Activated naive CD4-positive, alpha-beta T cell treated with anti-CD3 and anti-CD28 coated beads, Interleukin-2, amount 10 ng/mL, durations not matched to agents 7 days and 5 days (primary cell): ENCODE measurements around the gene PRND.

Source experiments
- CTCF ChIA-PET: fragments of 350-600 bp; sonication (Branson Sonifier 250); formaldehyde crosslinking; loops from one replicate; lab custom pipeline; 2021; ENCODE audit warnings: antibody characterized with exemption; lab: Charles Lee
- DNase-seq: peaks from one replicate; pipeline ENCODE4 v3.0.0-alpha.2; 2020
- H3K27ac Mint-ChIP-seq: one replicate; pipeline ENCODE4 v1.8.0; 2021; ENCODE audit warnings: mild to moderate bottlenecking, moderate library complexity, mixed read lengths
- H3K27me3 Mint-ChIP-seq: one replicate; pipeline ENCODE4 v1.8.0; 2021; ENCODE audit warnings: mild to moderate bottlenecking, mixed read lengths
- H3K36me3 Mint-ChIP-seq: one replicate; pipeline ENCODE4 v1.8.0; 2021; ENCODE audit warnings: mixed read lengths
- H3K4me1 Mint-ChIP-seq: one replicate; pipeline ENCODE4 v1.8.0; 2021; ENCODE audit warnings: mixed read lengths
- H3K4me3 Mint-ChIP-seq: one replicate; pipeline ENCODE4 v1.8.0; 2021; ENCODE audit warnings: mild to moderate bottlenecking, moderate library complexity, mixed read lengths
- H3K9me3 Mint-ChIP-seq: one replicate; pipeline ENCODE4 v1.8.0; 2021; ENCODE audit warnings: mixed read lengths

The PRND gene, protein sequence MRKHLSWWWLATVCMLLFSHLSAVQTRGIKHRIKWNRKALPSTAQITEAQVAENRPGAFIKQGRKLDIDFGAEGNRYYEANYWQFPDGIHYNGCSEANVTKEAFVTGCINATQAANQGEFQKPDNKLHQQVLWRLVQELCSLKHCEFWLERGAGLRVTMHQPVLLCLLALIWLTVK

DNA sequence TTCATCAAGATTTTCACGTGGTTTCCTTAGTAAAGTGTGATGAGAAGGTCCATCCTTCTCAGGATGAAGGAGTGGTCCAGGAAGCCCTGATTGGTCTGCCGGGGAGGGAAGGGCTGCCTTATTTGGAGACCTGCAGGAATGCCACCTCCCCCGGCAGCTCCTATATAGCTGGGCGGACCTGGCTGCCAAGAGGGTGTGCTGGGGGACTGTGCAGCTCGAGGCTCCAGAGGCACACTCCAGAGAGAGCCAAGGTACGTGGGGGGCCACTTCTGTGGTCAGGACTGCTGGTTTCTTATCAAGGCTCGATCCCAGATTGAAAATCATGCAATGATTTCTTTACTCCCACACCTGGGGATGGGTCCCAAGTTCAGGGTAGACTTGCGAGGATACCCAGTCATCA is at the start of gene PRND:
Gene PRND, plus strand, starts transcription at position 191 of the 400 bp plus-strand sequence. CDS start 2,643 bp downstream, outside the sequence.
- H3K36me3 Mint-ChIP-seq, result no peaks in the 10 kb centered on the region
- no peak for DNase-seq
- H3K27me3 Mint-ChIP-seq, result peaks cover 12% of the 10 kb centered on the region
- CTCF ChIA-PET, result interaction anchor here (0.9 to 2.5 kb wide), 5 partner anchors 108 to 119 kb away, joined by 3 to 17 read pairs (median 9); no protein-coding TSS in a partner anchor
- H3K27ac Mint-ChIP-seq, result no peak within 1 kb of the TSS
- H3K4me3 Mint-ChIP-seq, result no peak within 1 kb of the TSS
- H3K4me1 Mint-ChIP-seq, result peaks cover 11% of the 10 kb centered on the region
- H3K9me3 Mint-ChIP-seq, result no peaks in the 10 kb centered on the region

DNA sequence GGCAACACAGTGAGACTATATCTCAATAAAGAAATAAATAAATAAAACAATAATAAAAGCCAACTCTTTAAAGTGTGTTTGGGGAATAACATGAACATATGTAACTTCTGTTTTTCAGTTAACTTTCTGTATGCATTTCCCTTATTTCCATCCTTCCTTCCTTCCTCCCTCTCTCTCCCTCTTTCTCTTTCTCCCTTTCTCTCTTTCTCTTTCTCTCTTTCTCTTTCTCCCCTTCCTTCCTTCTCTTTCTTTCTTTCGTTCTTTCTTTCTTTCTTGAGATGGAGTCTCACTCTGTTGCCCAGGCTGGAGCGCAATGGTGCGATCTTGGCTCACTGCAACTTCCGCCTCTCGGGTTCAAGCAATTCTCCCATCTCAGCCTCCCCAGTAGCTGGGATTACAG is 48.8 kb upstream of the PRND start:
- Mint-ChIP-seq H3K36me3 (no peaks in the 10 kb centered on the region), H3K27ac (no peak overlapping the region), H3K27me3 (peaks cover 54% of the 10 kb centered on the region), H3K4me3 (no peak overlapping the region), H3K4me1 (peaks cover 2% of the 10 kb centered on the region), H3K9me3 (no peaks in the 10 kb centered on the region)
- DNase-seq, result no peak
- CTCF ChIA-PET, result no interaction called here

DNA sequence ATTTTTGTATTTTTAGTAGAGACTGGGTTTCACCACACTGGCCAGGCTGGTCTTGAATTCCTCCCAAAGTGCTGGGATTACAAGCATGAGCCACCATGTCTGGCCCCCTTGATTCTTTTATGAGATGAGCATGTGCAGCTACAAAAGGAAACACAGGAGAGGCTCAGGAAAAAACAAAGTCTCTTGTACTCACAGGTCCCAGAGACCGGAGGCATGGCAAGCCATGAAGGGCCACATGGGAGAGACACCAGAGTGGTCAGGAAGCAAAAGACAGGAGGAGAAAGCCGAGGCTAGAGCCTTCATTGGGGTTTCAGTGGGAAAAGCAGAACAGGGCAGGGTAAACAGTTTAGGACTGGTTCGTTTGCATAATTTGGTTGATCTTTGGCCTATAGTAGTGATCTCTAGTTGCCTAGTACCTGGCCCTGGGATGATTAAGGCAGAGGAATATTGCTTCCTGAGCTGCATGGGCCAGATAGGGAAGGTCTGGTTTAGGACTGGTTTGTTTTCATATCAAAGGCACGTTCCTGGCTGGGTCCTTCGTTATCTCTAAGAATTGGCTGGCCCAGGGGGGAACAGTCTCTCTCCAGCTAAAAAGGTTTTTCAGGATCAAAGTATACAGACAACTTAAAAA is 48.2 kb upstream of the PRND start:
- H3K36me3 Mint-ChIP-seq, result no peaks in the 10 kb centered on the region
- H3K27me3 Mint-ChIP-seq, result peaks cover 53% of the 10 kb centered on the region
- no peak for DNase-seq
- H3K4me1 Mint-ChIP-seq, result no peaks in the 10 kb centered on the region
- no peak overlapping the region for H3K4me3 Mint-ChIP-seq
- CTCF ChIA-PET, result no interaction called here
- no peaks in the 10 kb centered on the region for H3K9me3 Mint-ChIP-seq
- no peak overlapping the region for H3K27ac Mint-ChIP-seq

DNA sequence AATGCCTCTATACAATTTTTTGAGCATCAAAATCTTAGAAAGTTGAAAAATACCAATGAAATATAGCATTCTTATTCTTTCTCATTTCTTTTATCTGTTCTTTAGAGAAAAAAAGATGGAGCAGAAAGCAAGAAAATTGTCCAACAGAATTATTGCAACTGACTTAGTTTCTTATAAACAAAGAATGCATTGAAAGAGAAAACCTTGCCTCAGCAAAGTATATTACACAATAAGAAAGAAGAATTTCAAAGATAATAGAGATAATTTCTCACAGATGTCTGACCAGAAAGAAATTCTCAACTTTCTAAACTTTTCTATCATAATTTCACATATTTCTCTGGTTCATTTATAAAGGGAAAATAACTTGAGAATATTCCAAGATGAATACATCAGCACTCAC is 47.0 kb upstream of the PRND start:
- Mint-ChIP-seq H3K9me3 (no peaks in the 10 kb centered on the region), H3K4me3 (no peak overlapping the region), H3K36me3 (no peaks in the 10 kb centered on the region), H3K27ac (no peak overlapping the region), H3K27me3 (peaks cover 62% of the 10 kb centered on the region), H3K4me1 (no peaks in the 10 kb centered on the region)
- DNase-seq, result no peak
- CTCF ChIA-PET, result no interaction called here

DNA sequence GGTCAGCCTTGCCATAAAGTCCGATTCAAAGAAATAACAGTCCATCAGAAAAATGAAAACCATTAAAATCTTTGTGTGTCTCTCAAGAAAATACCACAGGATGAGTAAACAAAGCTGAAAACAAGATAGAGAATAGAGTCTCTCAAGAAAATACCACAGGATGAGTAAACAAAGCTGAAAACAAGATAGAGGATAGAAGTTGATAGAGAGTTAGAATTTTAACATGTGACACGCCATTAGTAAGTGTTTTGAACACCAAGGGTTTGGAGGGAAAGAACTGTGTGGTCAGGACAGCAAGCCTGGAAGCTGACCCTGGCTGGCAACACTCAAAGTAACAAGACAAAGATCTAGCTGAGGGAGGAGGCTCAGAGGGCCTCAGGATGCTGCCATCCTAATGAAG is 43.9 kb upstream of the PRND start:
- Mint-ChIP-seq H3K9me3 (no peaks in the 10 kb centered on the region), H3K36me3 (no peaks in the 10 kb centered on the region), H3K27ac (no peak overlapping the region), H3K27me3 (peaks cover 57% of the 10 kb centered on the region), H3K4me3 (no peak overlapping the region), H3K4me1 (no peaks in the 10 kb centered on the region)
- no peak for DNase-seq
- CTCF ChIA-PET, result interaction anchor here (0.6 kb wide), 1 partner anchor 72 kb away, joined by 3 read pairs; no protein-coding TSS in a partner anchor

DNA sequence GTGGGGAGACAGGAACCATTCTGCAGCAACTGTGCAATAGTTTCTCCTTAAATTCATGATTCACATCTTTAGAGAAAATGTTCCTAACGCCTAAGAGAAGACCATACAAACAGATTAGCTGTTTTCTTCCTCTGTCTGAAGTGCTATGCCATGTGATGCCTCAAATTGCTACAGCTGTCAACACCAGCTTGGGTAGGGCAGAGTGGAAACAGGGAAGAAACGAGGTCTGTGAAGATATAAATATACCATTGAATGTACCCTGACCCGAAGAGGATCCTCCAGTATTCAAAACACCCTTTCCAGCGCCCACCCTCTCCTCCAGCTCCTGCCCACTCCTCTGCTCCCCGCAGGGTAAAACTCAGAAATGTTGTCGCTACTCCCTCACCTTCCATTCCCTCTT is 40.3 kb upstream of the PRND start:
- peaks cover 45% of the 10 kb centered on the region for H3K27me3 Mint-ChIP-seq
- peaks cover 31% of the 10 kb centered on the region for H3K4me1 Mint-ChIP-seq
- no peak overlapping the region for H3K4me3 Mint-ChIP-seq
- no peaks in the 10 kb centered on the region for H3K36me3 Mint-ChIP-seq
- H3K9me3 Mint-ChIP-seq, result no peaks in the 10 kb centered on the region
- no peak for DNase-seq
- no peak overlapping the region for H3K27ac Mint-ChIP-seq
- CTCF ChIA-PET, result no interaction called here

DNA sequence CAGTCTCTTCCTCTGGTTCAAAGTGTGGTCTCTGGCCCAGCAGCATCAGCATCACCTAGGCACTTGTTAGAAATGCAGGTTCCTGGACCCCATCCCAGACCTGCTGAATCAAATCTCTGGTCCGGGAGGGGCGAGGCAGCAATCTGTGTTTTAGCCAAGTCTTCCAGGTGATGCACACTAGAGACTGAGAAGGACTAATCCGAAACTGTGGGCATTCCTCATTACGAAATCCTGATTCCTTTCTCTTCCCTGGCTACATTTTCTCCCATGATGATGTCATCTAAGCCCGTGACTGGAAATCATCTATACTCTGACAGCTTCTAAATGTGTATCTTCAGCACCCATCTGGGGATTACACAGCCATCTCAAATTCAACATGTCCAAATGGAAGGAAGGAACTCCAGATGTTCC is 39.7 kb upstream of the PRND start:
- Mint-ChIP-seq H3K27ac (no peak overlapping the region), H3K9me3 (no peaks in the 10 kb centered on the region), H3K4me1 (peaks cover 31% of the 10 kb centered on the region), H3K36me3 (no peaks in the 10 kb centered on the region), H3K4me3 (no peak overlapping the region), H3K27me3 (peaks cover 39% of the 10 kb centered on the region)
- CTCF ChIA-PET, result no interaction called here
- DNase-seq, result no peak

DNA sequence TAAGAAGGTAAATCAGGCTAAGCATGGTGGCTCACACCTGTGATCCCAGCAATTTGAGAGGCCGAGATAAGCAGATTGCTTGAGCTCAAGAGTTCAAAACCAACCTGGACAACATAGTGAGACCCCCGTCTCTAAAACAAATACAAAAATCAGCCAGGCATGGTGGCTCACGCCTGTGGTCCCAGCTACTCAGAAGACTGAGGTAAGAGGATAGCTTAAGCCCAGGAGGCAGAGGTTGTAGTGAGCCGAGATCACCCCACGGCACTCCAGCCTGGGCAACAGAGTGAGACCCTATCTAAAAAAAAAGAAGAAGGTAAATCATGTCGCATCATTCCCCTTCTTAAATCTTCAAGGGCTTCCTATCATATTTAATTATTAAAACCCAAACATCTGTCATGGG is 39.0 kb upstream of the PRND start:
- H3K4me1 Mint-ChIP-seq, result peaks cover 37% of the 10 kb centered on the region
- no peaks in the 10 kb centered on the region for H3K36me3 Mint-ChIP-seq
- H3K27ac Mint-ChIP-seq, result no peak overlapping the region
- peaks cover 33% of the 10 kb centered on the region for H3K27me3 Mint-ChIP-seq
- DNase-seq, result no peak
- no peak overlapping the region for H3K4me3 Mint-ChIP-seq
- CTCF ChIA-PET, result no interaction called here
- H3K9me3 Mint-ChIP-seq, result no peaks in the 10 kb centered on the region

DNA sequence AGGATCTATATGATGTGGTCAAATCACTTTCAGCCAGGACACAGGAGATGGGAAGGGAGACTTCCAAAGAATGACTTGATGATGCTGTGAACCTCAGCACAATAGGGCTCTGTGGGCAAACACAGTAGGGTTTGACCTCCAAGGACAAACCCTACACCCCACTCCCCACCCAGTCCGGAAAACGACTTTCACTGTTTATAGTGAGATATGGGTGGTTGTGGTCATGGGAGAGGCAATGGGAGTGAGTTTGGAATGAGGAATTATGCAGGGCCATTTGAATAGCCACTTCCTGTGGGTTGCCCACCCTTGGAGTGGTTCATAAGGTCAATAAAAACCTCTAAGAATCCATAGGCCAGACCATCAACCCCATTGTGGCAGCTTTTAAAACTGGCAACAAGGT is 38.4 kb upstream of the PRND start:
- no peak overlapping the region for H3K4me3 Mint-ChIP-seq
- peak overlapping the region; percentile 87 for H3K27ac Mint-ChIP-seq
- H3K36me3 Mint-ChIP-seq, result peaks cover under 1% of the 10 kb centered on the region
- H3K9me3 Mint-ChIP-seq, result no peaks in the 10 kb centered on the region
- no peak for DNase-seq
- CTCF ChIA-PET, result no interaction called here
- peaks cover 29% of the 10 kb centered on the region for H3K27me3 Mint-ChIP-seq
- peaks cover 41% of the 10 kb centered on the region for H3K4me1 Mint-ChIP-seq

DNA sequence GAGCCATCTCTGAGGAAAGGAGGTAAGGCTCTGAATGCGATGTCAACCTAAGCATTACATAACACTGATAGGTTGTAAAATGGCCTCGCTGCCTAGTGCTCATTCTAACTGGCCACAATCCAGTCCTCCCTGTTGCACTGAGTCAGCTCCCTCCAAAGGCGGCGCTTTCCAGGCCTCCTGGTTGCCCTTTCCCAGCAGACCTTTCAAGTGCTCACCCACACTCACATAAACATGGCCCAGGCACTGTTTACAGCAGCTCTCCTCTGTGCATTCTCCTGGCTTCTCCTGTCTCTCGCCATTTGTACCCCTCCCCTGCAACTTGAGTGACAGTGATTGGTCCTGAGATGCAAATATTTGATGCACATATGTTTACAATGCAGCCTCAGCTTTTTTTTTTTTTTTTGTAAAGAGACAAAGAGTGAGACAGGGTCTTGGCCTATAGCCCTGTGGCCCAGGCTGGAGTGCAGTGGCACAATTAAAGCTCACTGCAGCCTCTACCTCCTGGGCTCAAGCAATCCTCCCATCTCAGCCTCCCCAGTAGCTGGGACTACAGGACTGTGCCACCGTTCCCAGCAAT is 36.8 kb upstream of the PRND start:
- no peak for DNase-seq
- peaks cover 18% of the 10 kb centered on the region for H3K27me3 Mint-ChIP-seq
- H3K4me1 Mint-ChIP-seq, result peaks cover 54% of the 10 kb centered on the region
- H3K36me3 Mint-ChIP-seq, result peaks cover 5% of the 10 kb centered on the region
- peak overlapping the region; percentile 79 for H3K4me3 Mint-ChIP-seq
- no peaks in the 10 kb centered on the region for H3K9me3 Mint-ChIP-seq
- H3K27ac Mint-ChIP-seq, result peak overlapping the region; percentile 95
- CTCF ChIA-PET, result interaction anchor here (0.6 to 1.1 kb wide), 2 partner anchors 23 to 395 kb away, joined by 3 to 4 read pairs; no protein-coding TSS in a partner anchor

DNA sequence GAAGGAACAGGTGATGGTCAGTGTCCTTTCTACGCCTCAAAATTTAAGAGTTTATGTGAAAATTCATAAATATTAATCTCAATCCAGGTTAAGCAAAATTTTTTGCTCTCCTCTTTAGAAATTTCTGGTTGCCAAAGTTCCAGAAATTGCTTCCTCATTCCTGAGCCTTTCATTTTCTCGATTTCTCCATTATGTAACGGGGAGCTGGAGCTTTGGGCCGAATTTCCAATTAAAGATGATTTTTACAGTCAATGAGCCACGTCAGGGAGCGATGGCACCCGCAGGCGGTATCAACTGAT is 35.8 kb upstream of the PRND start:
- H3K27me3 Mint-ChIP-seq, result peaks cover 12% of the 10 kb centered on the region
- no peak for DNase-seq
- H3K4me3 Mint-ChIP-seq, result peak overlapping the region; percentile 79
- H3K27ac Mint-ChIP-seq, result peak overlapping the region; percentile 95
- H3K36me3 Mint-ChIP-seq, result peaks cover 9% of the 10 kb centered on the region
- peaks cover 57% of the 10 kb centered on the region for H3K4me1 Mint-ChIP-seq
- CTCF ChIA-PET, result no interaction called here
- no peaks in the 10 kb centered on the region for H3K9me3 Mint-ChIP-seq

DNA sequence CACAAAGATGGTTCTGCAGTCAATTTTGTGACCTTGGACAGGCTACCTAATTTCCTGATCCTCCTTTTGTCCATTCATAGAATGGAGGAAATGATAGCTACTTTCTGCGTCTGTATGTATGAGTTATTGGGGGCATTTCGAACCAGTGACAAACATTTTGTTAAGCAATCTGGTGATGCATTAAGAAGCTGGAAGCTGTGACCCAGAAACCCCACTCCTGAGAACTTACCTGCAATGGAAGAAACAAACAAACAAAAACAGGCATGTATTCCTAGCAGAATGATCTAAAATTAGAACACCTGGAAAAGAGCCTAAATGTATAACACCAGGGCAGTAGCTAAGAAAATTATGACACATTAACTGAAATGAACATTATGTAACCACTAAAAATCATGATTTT is 33.4 kb upstream of the PRND start:
- CTCF ChIA-PET, result no interaction called here
- H3K4me1 Mint-ChIP-seq, result peaks cover 65% of the 10 kb centered on the region

DNA sequence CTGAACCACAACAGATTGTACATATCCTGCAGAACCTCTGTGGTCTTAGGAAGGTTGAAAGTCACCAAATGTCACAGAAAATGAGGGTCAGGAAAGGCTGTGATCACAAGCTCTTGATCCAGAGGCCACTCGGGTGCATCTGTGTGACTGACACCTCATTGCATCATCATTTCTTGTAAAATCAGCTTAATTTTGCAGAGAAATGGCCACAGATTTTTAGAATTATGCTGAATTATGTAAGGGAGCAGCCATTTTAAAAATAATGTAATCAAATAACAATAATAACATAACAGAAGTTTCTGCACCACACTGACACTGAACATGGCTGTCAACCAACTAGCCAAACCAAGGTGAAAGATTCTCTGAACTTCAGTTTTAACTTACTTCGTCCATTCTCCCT is 32.5 kb upstream of the PRND start:
- Mint-ChIP-seq H3K9me3 (no peaks in the 10 kb centered on the region), H3K27me3 (no peaks in the 10 kb centered on the region), H3K4me1 (peaks cover 57% of the 10 kb centered on the region), H3K36me3 (peaks cover 34% of the 10 kb centered on the region), H3K27ac (peak overlapping the region; percentile 0), H3K4me3 (no peak overlapping the region)
- CTCF ChIA-PET, result no interaction called here
- DNase-seq, result no peak

More for the DNA sequence above, 33.4 kb upstream of the PRND start:
- DNase-seq, result no peak
- H3K9me3 Mint-ChIP-seq, result no peaks in the 10 kb centered on the region
- peaks cover 29% of the 10 kb centered on the region for H3K36me3 Mint-ChIP-seq
- H3K27me3 Mint-ChIP-seq, result no peaks in the 10 kb centered on the region
- no peak overlapping the region for H3K27ac Mint-ChIP-seq
- H3K4me3 Mint-ChIP-seq, result peak overlapping the region; percentile 31

DNA sequence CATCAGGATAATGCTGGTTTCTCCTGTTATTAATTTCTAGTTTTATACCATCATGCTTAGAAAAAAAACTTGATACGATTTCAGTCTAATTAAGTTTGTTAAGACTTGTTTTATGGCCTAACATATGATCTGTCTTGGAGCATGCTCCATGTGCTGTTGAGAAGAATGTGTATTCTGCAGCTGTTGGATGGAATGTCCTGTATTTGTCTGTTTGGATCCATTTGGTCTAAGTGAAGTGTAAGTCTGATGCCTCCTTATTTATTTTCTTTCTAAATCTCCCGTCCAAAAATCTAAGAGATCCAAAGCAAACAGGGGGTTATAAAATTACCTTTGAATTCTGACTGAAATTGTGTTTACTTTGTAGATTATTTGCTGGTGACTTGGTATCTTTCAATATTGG is 30.0 kb upstream of the PRND start:
- Mint-ChIP-seq H3K27me3 (no peaks in the 10 kb centered on the region), H3K4me3 (no peak overlapping the region), H3K36me3 (peaks cover 43% of the 10 kb centered on the region), H3K9me3 (no peaks in the 10 kb centered on the region), H3K4me1 (peaks cover 38% of the 10 kb centered on the region), H3K27ac (no peak overlapping the region)
- CTCF ChIA-PET, result interaction anchor here (0.7 to 1.3 kb wide), 3 partner anchors 24 to 426 kb away, joined by 3 read pairs; no protein-coding TSS in a partner anchor
- DNase-seq, result no peak

DNA sequence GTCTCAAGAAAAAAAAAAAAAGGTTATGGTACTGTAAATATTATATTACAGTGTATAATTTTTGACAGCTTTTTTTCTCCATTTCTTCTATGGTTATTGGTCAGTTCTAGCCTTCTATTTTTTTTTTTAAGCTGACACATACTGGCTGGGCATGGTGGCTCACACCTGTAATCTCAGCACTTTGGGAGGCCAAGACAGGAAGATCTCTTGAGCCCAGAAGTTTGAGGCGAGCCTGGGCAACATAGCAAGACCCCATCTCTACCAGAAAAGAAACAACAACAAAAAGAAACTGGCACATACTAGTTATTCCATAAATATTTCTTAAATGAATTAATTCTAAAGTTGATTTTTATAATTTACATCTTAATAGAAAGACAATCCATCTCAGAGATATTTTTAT is 27.6 kb upstream of the PRND start:
- no peak for DNase-seq
- no peaks in the 10 kb centered on the region for H3K27me3 Mint-ChIP-seq
- no peak overlapping the region for H3K27ac Mint-ChIP-seq
- no peaks in the 10 kb centered on the region for H3K9me3 Mint-ChIP-seq
- CTCF ChIA-PET, result no interaction called here
- H3K4me1 Mint-ChIP-seq, result peaks cover 21% of the 10 kb centered on the region
- peaks cover 38% of the 10 kb centered on the region for H3K36me3 Mint-ChIP-seq
- H3K4me3 Mint-ChIP-seq, result no peak overlapping the region
